ENCODE results near the gene AQP10. TPM values are rescaled to one million over a fixed set of nuclear protein-coding genes. Genes with fewer than 3 reads are reported as not detected.
"Not testable (repeated sequence)": the region's sequence is repeated elsewhere in the genome, so short reads cannot be mapped to it uniquely, and the experiment has no call there.

AQP10 gene
- total and polyA plus RNA-seq, 12 donors, result 0.12 to 1.5 (median 0.42) TPM; not detected in 4

DNA sequence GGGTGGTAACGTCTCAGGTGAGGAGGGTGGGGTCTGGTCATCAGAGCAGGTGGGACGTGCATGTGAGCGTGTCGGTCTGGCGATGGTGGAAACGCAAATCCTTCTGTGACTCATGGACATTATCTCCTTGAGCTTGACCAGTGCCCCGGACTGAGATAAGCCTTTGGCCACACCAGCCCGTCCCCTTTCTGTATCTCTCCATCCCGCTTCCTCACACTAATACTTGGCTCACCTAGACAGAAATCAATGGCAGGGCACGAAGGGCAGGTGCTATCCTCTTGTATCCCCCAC, 7.9 kb upstream of the AQP10 start:
- DNase-seq (no peak), ATAC-seq (no peak)
- Histone ChIP-seq H3K36me3 (no peaks in the 10 kb centered on the region), H3K4me3 (no peak overlapping the region), H3K9me3 (peaks cover 0 to 15% (median 0%) of the 10 kb centered on the region in 11 donors), H3K4me1 (no peaks in the 10 kb centered on the region), H3K27me3 (no peaks in the 10 kb centered on the region), H3K27ac (no peak overlapping the region)
- WGBS, 2 donors, result 54 to 57% methylated on average over 10 of the region's 10 CpGs
- intact Hi-C loops (cut with DNase I), result no loop called here
- TF ChIP-seq, protein P1, sequence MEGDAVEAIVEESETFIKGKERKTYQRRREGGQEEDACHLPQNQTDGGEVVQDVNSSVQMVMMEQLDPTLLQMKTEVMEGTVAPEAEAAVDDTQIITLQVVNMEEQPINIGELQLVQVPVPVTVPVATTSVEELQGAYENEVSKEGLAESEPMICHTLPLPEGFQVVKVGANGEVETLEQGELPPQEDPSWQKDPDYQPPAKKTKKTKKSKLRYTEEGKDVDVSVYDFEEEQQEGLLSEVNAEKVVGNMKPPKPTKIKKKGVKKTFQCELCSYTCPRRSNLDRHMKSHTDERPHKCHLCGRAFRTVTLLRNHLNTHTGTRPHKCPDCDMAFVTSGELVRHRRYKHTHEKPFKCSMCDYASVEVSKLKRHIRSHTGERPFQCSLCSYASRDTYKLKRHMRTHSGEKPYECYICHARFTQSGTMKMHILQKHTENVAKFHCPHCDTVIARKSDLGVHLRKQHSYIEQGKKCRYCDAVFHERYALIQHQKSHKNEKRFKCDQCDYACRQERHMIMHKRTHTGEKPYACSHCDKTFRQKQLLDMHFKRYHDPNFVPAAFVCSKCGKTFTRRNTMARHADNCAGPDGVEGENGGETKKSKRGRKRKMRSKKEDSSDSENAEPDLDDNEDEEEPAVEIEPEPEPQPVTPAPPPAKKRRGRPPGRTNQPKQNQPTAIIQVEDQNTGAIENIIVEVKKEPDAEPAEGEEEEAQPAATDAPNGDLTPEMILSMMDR (IDR thresholded peaks at IDR 0.05), result no peak

DNA sequence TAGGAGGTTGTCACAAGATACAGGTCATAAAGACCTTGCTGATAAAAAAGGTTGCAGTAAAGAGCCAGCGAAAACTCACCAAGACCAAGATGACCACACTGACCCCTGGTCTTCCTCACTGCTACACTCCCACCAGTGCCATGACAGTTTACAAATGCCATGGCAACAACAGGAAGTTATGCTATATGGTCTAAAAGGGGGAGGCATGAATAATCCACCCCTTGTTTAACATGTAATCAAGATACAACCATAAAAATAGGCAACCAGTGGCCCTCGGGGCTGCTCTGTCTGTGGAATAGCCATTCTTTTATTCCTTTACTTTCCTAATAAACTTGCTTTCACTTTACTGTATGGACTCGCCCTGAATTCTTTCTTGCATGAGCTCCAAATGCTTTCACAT, 6.7 kb upstream of the AQP10 start:
- DNase-seq; ATAC-seq; H3K36me3 ChIP-seq; H3K27ac ChIP-seq; H3K27me3 ChIP-seq; intact Hi-C loops (cut with DNase I); H3K4me3 ChIP-seq; H3K4me1 ChIP-seq: not testable (repeated sequence)
- WGBS, 2 donors, result 75 to 76% methylated on average over 3 of the region's 3 CpGs
- peaks cover 0 to 15% (median 0%) of the 10 kb centered on the region in 11 donors for H3K9me3 ChIP-seq

DNA sequence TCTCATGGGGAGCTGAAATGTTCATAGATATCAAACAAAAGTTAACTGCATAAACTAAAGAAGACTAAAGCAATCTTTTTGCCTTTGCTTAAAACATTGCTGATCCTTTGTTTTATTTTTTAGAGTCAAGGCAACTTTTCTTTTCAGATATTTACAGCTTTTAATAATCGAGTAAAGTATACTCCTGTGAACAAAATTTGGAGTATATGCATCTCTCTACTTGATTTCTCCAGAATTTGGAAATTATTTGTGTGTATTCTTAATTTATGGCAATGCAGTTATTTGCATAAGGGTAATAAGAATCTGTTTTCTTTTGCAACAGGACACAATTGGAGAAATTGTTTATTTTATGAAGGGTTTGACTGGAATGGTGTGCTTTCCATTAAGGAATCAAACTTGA, 4.2 kb upstream of the AQP10 start:
- Histone ChIP-seq H3K27ac (no peak overlapping the region), H3K4me3 (no peak overlapping the region), H3K9me3 (peaks cover 0 to 15% (median 0%) of the 10 kb centered on the region in 11 donors), H3K27me3 (no peaks in the 10 kb centered on the region), H3K4me1 (peaks cover 0 to 10% (median 7%) of the 10 kb centered on the region in 9 donors), H3K36me3 (no peaks in the 10 kb centered on the region)
- TF ChIP-seq, protein P1 (IDR thresholded peaks at IDR 0.05), result no peak
- intact Hi-C loops (cut with DNase I), result no loop called here
- DNase-seq (no peak), ATAC-seq (no peak)
- 47 to 90% methylated on average over 1 of the region's 1 CpG for WGBS, 2 donors

DNA sequence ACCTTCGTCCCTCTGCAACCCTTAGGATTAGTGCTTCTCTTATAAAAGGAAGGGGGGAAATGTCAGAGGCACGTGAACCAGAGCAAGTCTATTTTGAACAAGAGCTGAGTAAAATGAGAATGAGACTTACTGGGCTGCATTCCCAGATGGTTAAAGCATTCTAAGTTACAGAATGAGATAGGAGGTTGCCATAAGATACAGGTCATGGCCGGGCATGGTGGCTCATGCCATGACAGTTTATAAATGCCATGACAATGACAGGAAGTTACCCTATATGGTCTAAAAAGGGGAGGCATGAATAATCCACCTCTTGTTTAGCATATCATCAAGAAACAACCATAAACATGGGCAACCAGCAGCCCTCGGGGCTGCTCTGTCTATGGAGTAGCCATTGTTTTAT, 2.5 kb upstream of the AQP10 start:
- Histone ChIP-seq H3K9me3 (peaks cover 0 to 15% (median 0%) of the 10 kb centered on the region in 11 donors), H3K27me3 (no peaks in the 10 kb centered on the region), H3K27ac (no peak overlapping the region), H3K4me3 (no peak overlapping the region), H3K4me1 (peaks cover 0 to 10% (median 7%) of the 10 kb centered on the region in 9 donors), H3K36me3 (no peaks in the 10 kb centered on the region)
- intact Hi-C loops (cut with DNase I), result no loop called here
- DNase-seq (no peak), ATAC-seq (no peak)
- WGBS, 2 donors, result 63 to 68% methylated on average over 4 of the region's 4 CpGs
- TF ChIP-seq, protein P1 (IDR thresholded peaks at IDR 0.05), result no peak

DNA sequence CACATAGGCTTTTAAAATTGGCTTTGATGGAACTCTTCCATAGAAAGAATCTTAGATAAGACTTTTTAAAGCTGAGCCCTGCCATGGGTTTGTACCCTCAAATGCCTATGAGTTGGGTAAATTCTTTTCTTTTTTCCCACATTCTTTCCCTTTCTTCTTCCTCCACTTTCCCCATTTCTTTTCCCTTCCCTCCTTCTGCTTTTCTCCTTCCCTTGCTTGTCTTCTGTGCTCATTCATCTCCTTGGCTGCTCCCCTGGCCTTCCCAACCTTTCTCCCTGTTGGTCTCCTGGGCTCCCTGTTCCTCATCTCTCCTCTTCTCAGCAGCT, 679 bp downstream of the AQP10 start:
- ATAC-seq, H3K9me3 ChIP-seq, DNase-seq, H3K4me3 ChIP-seq, H3K36me3 ChIP-seq: not testable (repeated sequence)
- H3K27me3 ChIP-seq, result peaks cover 0 to 26% (median 0%) of the 10 kb centered on the region in 7 donors
- peak overlapping the region in 1 of 10 donors; percentile 53 for H3K27ac ChIP-seq
- intact Hi-C loops (cut with DNase I), result loop anchor here in 2 of 10 donors (5.0 to 10.0 kb wide), 2 partner anchors 49 to 233 kb away; partner anchors contain the start of genes HAX1 (in 1 of the 2) and UBE2Q1 (in 1 of the 2)
- H3K4me1 ChIP-seq, result peaks cover 6 to 30% (median 24%) of the 10 kb centered on the region in 9 donors
